Breast epithelium (tissue), 4 donors: Measurements from ENCODE around the gene IPO4. TPM values are rescaled to one million over a fixed set of nuclear protein-coding genes. Genes with fewer than 3 reads are reported as not detected.
A peak's percentile ranks its signal among the peaks of the same experiment; 100 is the strongest.

Experiments
- DNase-seq, 2 donors: peaks; one replicate each; pipeline ENCODE4 v3.0.0-alpha.2; 2019; ENCODE audit warnings: low spot score in 2 of 2
- H3K27ac ChIP-seq, 2 donors: fragments of 200-600 bp; sonication (generic) in 1 of 2; one replicate each; pipeline ENCODE4 v1.5.1; 2016 to 2019; ENCODE audit warnings: mild to moderate bottlenecking in 1 of 2
- H3K27me3 ChIP-seq, 2 donors: fragments of 200-600 bp; sonication (generic) in 1 of 2; one replicate each; pipeline versions ENCODE4 v1.5.1 to v1.6.0; 2017 to 2019; ENCODE audit warnings: control low read depth in 1 of 2, mild to moderate bottlenecking in 1 of 2
- H3K36me3 ChIP-seq: fragments of 200-600 bp; one replicate; pipeline ENCODE4 v1.5.1; 2019
- H3K4me1 ChIP-seq, 2 donors: fragments of 200-600 bp; sonication (generic); one replicate each; pipeline ENCODE4 v1.5.1; 2016 to 2019; ENCODE audit warnings: control low read depth in 1 of 2
- H3K4me3 ChIP-seq, 3 donors: fragments of 200-600 bp; sonication (generic); 1 replicate in 2 of 3; 2 replicates in 1 of 3; pipeline ENCODE4 v1.5.1; 2016 to 2019; ENCODE audit warnings: mild to moderate bottlenecking in 3 of 3, moderate library complexity in 2 of 3
- H3K9me3 ChIP-seq, 2 donors: fragments of 200-600 bp; sonication (generic) in 1 of 2; one replicate each; pipeline ENCODE4 v1.5.1; 2016 to 2019; ENCODE audit warnings: control low read depth in 1 of 2
- POLR2A ChIP-seq: fragments of 450-650 bp; IDR thresholded peaks from one replicate; pipeline ENCODE4 v1.6.1; 2016; ENCODE audit warnings: antibody characterized with exemption, mild to moderate bottlenecking, moderate library complexity
- POLR2AphosphoS5 ChIP-seq, 3 donors: sonication (generic); formaldehyde crosslinking; IDR thresholded peaks; one replicate each; pipeline ENCODE4 v1.6.1; 2017; ENCODE audit warnings: antibody characterized with exemption in 3 of 3
- intact Hi-C: fragments of 100-400 bp; cut with DNase I; formaldehyde crosslinking; loops from one replicate; pipeline ENCODE4 v1.15.1; 2023; ENCODE audit warnings: low total_unique reads
- total RNA-seq, 3 donors: library from RNA; depleted of rRNA; stranded (reverse); fragments of >200 nt; gene quantifications; one replicate each; pipeline ENCODE4 v1.1.0, GENCODE V29; 2016
- TF ChIP-seq, protein P1 (sequence below), 3 donors: fragments of 450-650 bp; IDR thresholded peaks; one replicate each; pipeline ENCODE4 v1.5.1; 2016 to 2017; ENCODE audit warnings: antibody characterized with exemption in 3 of 3, mild to moderate bottlenecking in 3 of 3, moderate library complexity in 3 of 3

IPO4 gene
- total RNA-seq, 3 donors from 2014 or later, result 17.0 to 41.6 (median 21.7) TPM

- no peaks in the 10 kb centered on the region for H3K36me3 ChIP-seq
- H3K27me3 ChIP-seq, result no peaks in the 10 kb centered on the region
- H3K9me3 ChIP-seq, result no peaks in the 10 kb centered on the region
- TF ChIP-seq POLR2A (no peak), POLR2AphosphoS5 (IDR thresholded peaks at IDR 0.05) (no peak)
- no peak for DNase-seq
- intact Hi-C loops, result no loop called here
- peaks cover 5 to 11% of the 10 kb centered on the region in 2 donors for H3K4me1 ChIP-seq
- peak overlapping the region; percentile 73 to 74 for H3K27ac ChIP-seq
- H3K4me3 ChIP-seq, result no peak overlapping the region
Measured at GRCh38 chr14:24132976-24133375, 55.6 kb downstream of the IPO4 start.

- Histone ChIP-seq H3K4me1 (peaks cover 5 to 6% of the 10 kb centered on the region in 2 donors), H3K9me3 (no peaks in the 10 kb centered on the region), H3K27ac (peak overlapping the region; percentile 73 to 74), H3K36me3 (no peaks in the 10 kb centered on the region), H3K27me3 (no peaks in the 10 kb centered on the region), H3K4me3 (peak overlapping the region in 1 of 3 donors; percentile 40)
- peak; percentile 70 to 86 for DNase-seq
- intact Hi-C loops, result no loop called here
- TF ChIP-seq POLR2A, result no peak
- TF ChIP-seq POLR2AphosphoS5 (IDR thresholded peaks at IDR 0.05), result no peak
- TF ChIP-seq, protein P1, sequence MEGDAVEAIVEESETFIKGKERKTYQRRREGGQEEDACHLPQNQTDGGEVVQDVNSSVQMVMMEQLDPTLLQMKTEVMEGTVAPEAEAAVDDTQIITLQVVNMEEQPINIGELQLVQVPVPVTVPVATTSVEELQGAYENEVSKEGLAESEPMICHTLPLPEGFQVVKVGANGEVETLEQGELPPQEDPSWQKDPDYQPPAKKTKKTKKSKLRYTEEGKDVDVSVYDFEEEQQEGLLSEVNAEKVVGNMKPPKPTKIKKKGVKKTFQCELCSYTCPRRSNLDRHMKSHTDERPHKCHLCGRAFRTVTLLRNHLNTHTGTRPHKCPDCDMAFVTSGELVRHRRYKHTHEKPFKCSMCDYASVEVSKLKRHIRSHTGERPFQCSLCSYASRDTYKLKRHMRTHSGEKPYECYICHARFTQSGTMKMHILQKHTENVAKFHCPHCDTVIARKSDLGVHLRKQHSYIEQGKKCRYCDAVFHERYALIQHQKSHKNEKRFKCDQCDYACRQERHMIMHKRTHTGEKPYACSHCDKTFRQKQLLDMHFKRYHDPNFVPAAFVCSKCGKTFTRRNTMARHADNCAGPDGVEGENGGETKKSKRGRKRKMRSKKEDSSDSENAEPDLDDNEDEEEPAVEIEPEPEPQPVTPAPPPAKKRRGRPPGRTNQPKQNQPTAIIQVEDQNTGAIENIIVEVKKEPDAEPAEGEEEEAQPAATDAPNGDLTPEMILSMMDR (IDR thresholded peaks at IDR 0.05), result no peak
Measured at GRCh38 chr14:24132061-24132685, 56.4 kb downstream of the IPO4 start.

GRCh38 chr14:24131549-24131966 is 57.1 kb downstream of the IPO4 start:
- no peak for DNase-seq
- intact Hi-C loops, result no loop called here
- H3K36me3 ChIP-seq, result no peaks in the 10 kb centered on the region
- no peak for TF ChIP-seq POLR2A
- no peak for TF ChIP-seq POLR2AphosphoS5 (IDR thresholded peaks at IDR 0.05)
- TF ChIP-seq, protein P1 (IDR thresholded peaks at IDR 0.05), result no peak
- peak overlapping the region; percentile 73 to 74 for H3K27ac ChIP-seq
- H3K4me1 ChIP-seq, result no peaks in the 10 kb centered on the region
- no peaks in the 10 kb centered on the region for H3K9me3 ChIP-seq
- H3K27me3 ChIP-seq, result no peaks in the 10 kb centered on the region
- H3K4me3 ChIP-seq, result no peak overlapping the region

- H3K27ac ChIP-seq, result peak overlapping the region; percentile 73 to 74
- H3K27me3 ChIP-seq, result no peaks in the 10 kb centered on the region
- no peaks in the 10 kb centered on the region for H3K9me3 ChIP-seq
- H3K36me3 ChIP-seq, result no peaks in the 10 kb centered on the region
- DNase-seq, result no peak
- H3K4me3 ChIP-seq, result no peak overlapping the region
- H3K4me1 ChIP-seq, result no peaks in the 10 kb centered on the region
- TF ChIP-seq POLR2A, result no peak
- TF ChIP-seq, protein P1 (IDR thresholded peaks at IDR 0.05), result no peak
- no peak for TF ChIP-seq POLR2AphosphoS5 (IDR thresholded peaks at IDR 0.05)
- intact Hi-C loops, result no loop called here
Measured at GRCh38 chr14:24130717-24131548, 57.7 kb downstream of the IPO4 start.

GRCh38 chr14:24130380-24130716 is 58.3 kb downstream of the IPO4 start, which contains the start of gene FITM1:
Gene FITM1, plus strand, starts transcription at chr14:24130659. Its CDS starts 905 bp downstream, at chr14:24131564.
- intact Hi-C loops, result no loop called here
- TF ChIP-seq POLR2AphosphoS5 (IDR thresholded peaks at IDR 0.05) (no peak), POLR2A (no peak)
- TF ChIP-seq, protein P1 (IDR thresholded peaks at IDR 0.05), result no peak
- no peaks in the 10 kb centered on the region for H3K36me3 ChIP-seq
- H3K27ac ChIP-seq, result peak within 1 kb of the TSS; percentile 73 to 74
- no peak within 1 kb of the TSS for H3K4me3 ChIP-seq
- H3K27me3 ChIP-seq, result no peaks in the 10 kb centered on the region
- H3K4me1 ChIP-seq, result no peaks in the 10 kb centered on the region
- no peaks in the 10 kb centered on the region for H3K9me3 ChIP-seq
- DNase-seq, result no peak

Other genes starting within 250 kb of the IPO4 start
- 10 to 100 TPM; 38.4 to 48.8 (median 40.0) TPM for gene DHRS4, start 235.0 kb downstream of the IPO4 start, total RNA-seq
- 10 to 100 TPM; 13.4 to 22.9 (median 16.8) TPM for gene DHRS4L2, start 199.9 kb downstream of the IPO4 start, total RNA-seq
- under 1 TPM; 0.16 to 0.98 (median 0.73) TPM for gene CARMIL3, start 136.8 kb downstream of the IPO4 start, total RNA-seq
- not detected for gene CPNE6, start 117.3 kb downstream of the IPO4 start, total RNA-seq
- gene PCK2, start 94.5 kb downstream of the IPO4 start, total RNA-seq, result 10 to 100 TPM; 20.5 to 51.5 (median 24.3) TPM
- 10 to 100 TPM; 78.6 to 81.6 (median 80.9) TPM for gene DCAF11, start 74.0 kb downstream of the IPO4 start, total RNA-seq
- gene NRL, start 73.9 kb downstream of the IPO4 start, total RNA-seq, result 1 to 10 TPM; 2.1 to 5.6 (median 2.5) TPM
- 1 to 10 TPM; 1.2 to 2.6 (median 1.6) TPM for gene FITM1, start 58.2 kb downstream of the IPO4 start, total RNA-seq
- gene PSME1, start 52.6 kb downstream of the IPO4 start, total RNA-seq, result 100 to 1,000 TPM in 2 of 3 donors, 10 to 100 TPM in 1; 91.1 to 151 (median 135) TPM
- 10 to 100 TPM; 13.4 to 19.0 (median 16.5) TPM for gene EMC9, start 47.2 kb downstream of the IPO4 start, total RNA-seq
- gene PSME2, start 42.2 kb downstream of the IPO4 start, total RNA-seq, result 10 to 100 TPM; 22.1 to 69.2 (median 62.1) TPM
- 10 to 100 TPM; 29.1 to 43.8 (median 41.0) TPM for gene RNF31, start 41.3 kb downstream of the IPO4 start, total RNA-seq
- 10 to 100 TPM; 44.6 to 76.0 (median 54.7) TPM for gene IRF9, start 27.6 kb downstream of the IPO4 start, total RNA-seq
- gene REC8, start 16.7 kb downstream of the IPO4 start, total RNA-seq, result 10 to 100 TPM in 1 of 3 donors, 1 to 10 TPM in 2; 2.9 to 10.2 (median 6.6) TPM
- gene TM9SF1, start 6.6 kb upstream of the IPO4 start, total RNA-seq, result 10 to 100 TPM; 52.3 to 75.7 (median 71.1) TPM
- gene TSSK4, start 16.9 kb upstream of the IPO4 start, total RNA-seq, result 1 to 10 TPM in 1 of 3 donors, not detected in 2; 1.3 TPM
- gene CHMP4A, start 24.7 kb upstream of the IPO4 start, total RNA-seq, result 10 to 100 TPM; 66.5 to 88.8 (median 85.0) TPM
- 10 to 100 TPM; 13.1 to 20.8 (median 17.1) TPM for gene MDP1, start 27.2 kb upstream of the IPO4 start, total RNA-seq
- gene NEDD8, start 43.6 kb upstream of the IPO4 start, total RNA-seq, result 100 to 1,000 TPM; 118 to 165 (median 150) TPM
- gene GMPR2, start 44.1 kb upstream of the IPO4 start, total RNA-seq, result 10 to 100 TPM; 59.3 to 74.6 (median 66.1) TPM
- 10 to 100 TPM; 53.1 to 71.9 (median 55.5) TPM for gene TINF2, start 53.8 kb upstream of the IPO4 start, total RNA-seq
- gene TGM1, start 74.4 kb upstream of the IPO4 start, total RNA-seq, result 10 to 100 TPM in 1 of 3 donors, 1 to 10 TPM in 1, under 1 TPM in 1; 0.32 to 18.7 (median 1.6) TPM
- gene RABGGTA, start 82.8 kb upstream of the IPO4 start, total RNA-seq, result 10 to 100 TPM; 24.8 to 41.6 (median 34.4) TPM
- 10 to 100 TPM; 21.9 to 45.7 (median 32.1) TPM for gene DHRS1, start 111.0 kb upstream of the IPO4 start, total RNA-seq
- 10 to 100 TPM; 18.4 to 21.0 (median 19.0) TPM for gene NOP9, start 111.0 kb upstream of the IPO4 start, total RNA-seq
- 10 to 100 TPM in 2 of 3 donors, 1 to 10 TPM in 1; 8.0 to 14.4 (median 10.4) TPM for gene CIDEB, start 119.2 kb upstream of the IPO4 start, total RNA-seq
- gene LTB4R2, start 121.3 kb upstream of the IPO4 start, total RNA-seq, result 10 to 100 TPM in 1 of 3 donors, 1 to 10 TPM in 2; 8.5 to 11.1 (median 9.4) TPM
- gene LTB4R, start 122.7 kb upstream of the IPO4 start, total RNA-seq, result 10 to 100 TPM in 2 of 3 donors, 1 to 10 TPM in 1; 5.7 to 18.4 (median 12.8) TPM
- gene ADCY4, start 146.3 kb upstream of the IPO4 start, total RNA-seq, result 10 to 100 TPM; 13.8 to 60.6 (median 27.7) TPM
- gene RIPK3, start 151.2 kb upstream of the IPO4 start, total RNA-seq, result 10 to 100 TPM; 10.7 to 13.4 (median 12.0) TPM
- gene NFATC4, start 179.4 kb upstream of the IPO4 start, total RNA-seq, result 10 to 100 TPM; 28.6 to 67.2 (median 32.8) TPM
- 1 to 10 TPM; 6.4 to 8.2 (median 7.7) TPM for gene NYNRIN, start 210.2 kb upstream of the IPO4 start, total RNA-seq
- gene CBLN3, start 240.9 kb upstream of the IPO4 start, total RNA-seq, result 1 to 10 TPM; 1.6 to 3.8 (median 2.3) TPM
- gene KHNYN, start 241.1 kb upstream of the IPO4 start, total RNA-seq, result 10 to 100 TPM; 48.5 to 68.1 (median 63.9) TPM